Activated naive CD4-positive, alpha-beta T cell treated with anti-CD3 and anti-CD28 coated beads, Interleukin-2, amount 50 U/mL, for 16 hours (primary cell): Measurements from ENCODE around the gene RFLNA.

Experiments used
- DNase-seq: peaks from one replicate; pipeline ENCODE4 v3.0.0-alpha.2; 2020

The RFLNA gene, protein sequence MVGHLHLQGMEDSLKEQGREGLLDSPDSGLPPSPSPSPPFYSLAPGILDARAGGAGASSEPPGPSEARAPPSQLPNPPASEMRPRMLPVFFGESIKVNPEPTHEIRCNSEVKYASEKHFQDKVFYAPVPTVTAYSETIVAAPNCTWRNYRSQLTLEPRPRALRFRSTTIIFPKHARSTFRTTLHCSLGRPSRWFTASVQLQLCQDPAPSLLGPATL

DNA sequence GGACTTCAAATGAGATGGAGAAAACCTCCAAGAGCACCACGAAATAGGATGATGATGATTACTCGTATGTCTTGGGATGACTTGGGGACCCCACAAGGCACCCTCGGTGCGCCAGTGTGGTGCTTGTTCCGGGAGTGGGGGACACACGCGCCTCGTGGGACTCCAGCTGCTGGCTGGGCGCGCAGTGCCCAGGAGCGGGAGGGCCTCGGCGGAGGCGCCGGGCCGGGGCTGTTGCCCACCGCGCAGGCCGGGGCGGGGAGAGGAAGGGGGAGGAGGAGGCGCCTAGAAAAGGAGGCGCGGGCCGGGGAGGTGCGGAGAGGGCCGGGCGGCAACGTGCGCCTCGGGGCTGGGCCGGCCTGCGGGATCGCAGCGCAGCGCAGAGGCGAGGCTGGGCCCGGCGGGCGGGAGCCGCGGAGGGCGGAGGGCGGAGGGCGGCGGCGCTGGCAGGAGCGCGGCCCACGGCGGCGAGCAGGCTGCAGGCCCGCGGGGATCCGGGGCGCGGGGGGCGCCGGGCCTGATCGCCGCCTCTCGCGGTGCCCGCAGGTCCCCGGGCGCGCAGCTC is at the start of gene RFLNA:
Gene RFLNA, plus strand, starts transcription at position 314 of the 562 bp plus-strand sequence. CDS start 337 bp downstream, outside the sequence.
- DNase-seq: no peak

DNA sequence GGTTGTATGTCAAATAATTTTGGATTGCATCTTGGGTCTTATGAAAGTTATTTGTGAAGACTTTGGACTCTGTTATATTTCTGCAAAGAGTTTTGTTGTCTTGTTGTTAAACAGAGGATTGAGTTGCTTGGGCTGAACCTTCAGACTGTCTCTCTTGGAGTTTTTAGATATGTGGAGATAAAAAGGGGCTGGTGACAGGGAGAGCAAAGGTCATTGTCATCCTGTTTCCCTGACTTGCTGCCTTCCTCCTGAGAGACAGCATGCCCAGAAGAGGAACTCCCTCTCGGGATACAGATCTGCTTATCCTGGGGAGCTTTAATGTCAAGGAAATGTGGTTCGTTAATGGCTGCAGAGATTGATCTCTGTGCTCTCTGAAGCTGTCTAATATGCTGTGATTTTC is 47.6 kb upstream of the RFLNA start:
- DNase-seq: no peak

DNA sequence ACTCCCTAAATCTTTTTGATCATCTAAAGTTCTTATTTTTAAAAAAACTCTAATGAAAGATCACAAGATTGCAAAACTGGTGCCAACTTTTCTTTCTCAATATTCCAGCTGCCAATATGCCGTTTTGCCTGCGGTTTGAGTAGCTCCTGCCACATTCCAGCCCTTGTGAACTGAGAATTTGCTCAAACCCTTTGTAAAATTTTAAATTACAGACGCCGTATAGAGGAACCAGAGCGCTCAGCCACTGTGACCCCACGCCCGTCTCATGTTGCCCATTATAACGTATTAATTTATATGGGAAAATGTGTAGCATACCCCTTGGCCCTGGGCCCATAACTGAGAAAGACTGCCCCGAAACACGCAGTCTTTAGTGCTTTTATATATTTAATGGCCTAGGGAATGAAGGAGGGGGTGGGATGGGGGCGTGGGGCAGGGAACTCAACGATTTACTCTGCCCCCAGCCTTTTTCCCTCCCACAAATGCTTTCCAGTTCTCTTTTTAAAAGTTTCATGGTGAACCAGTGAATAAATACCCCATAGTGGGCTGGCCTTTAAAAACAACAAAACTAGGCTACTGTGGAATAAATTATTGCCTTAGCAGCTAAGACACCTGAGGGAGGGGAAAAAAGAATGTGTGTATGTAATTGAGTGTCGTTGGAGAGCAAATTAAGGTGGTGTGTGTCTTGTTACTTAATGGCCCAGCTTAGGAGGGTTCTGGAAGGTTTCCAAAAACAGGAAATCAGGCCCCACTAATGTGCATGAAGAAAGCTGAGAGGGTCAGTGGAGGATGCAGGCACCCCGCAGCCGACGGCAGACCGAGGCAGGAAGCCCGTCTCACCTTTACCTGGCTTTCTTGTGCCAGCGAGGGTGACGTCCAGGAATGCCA is 45.7 kb upstream of the RFLNA start:
- DNase-seq: no peak

DNA sequence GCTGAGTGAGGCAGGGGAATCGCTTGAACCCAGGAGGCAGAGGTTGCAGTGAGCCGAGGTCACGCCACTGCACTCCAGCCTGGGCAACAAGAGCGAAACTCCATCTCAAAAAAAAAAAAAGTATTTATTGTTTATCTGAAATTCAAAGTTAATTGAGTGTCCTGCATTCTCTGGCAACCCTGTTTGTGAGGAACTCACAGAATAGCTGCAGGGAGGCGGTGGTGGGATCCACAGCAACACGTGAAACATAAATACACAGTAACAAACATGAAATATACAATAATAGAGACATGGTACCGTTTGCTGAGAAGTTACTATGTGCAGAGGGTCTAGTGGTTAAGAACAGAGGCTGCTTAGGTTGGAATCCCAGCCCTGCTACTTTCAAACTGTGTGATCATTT is 43.7 kb upstream of the RFLNA start:
- DNase-seq: no peak

DNA sequence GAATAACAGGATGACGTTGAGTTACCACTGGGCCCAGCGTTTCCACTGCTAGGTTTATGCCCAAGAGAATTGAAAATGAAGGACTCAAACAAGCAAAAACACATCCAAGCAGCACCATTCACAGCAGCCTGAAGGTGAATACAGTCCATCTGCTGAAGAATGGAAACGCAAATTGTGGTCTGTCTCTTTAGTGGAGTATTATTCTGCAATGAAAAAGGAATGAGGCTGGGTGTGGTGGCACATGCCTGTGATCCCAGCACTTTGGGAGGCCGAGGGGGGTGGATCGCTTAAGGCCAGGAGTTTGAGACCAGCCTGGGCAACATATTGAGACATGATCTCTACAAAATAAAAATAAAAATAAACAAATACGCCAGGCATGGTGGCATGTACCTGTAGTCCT is 41.9 kb upstream of the RFLNA start:
- DNase-seq: no peak

DNA sequence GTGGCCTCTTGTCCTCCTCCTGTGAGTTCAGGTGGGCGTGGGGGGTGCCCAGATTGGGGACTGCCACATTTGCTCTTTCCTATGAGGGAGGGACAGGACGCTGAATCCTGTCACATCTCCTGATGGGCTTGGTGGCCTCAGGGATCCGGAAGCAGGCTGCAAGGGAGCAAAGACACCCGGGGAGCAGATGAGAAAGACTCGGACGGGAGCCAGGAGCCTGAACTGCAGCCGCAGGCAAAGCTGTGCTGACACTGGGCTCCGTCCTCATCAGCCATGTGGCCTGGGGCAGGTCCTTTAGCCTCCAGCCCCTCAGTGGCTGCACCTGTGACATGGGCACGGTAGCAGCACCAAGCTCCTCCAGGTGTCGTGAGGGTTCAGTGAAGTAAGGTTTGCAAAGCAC is 40.8 kb upstream of the RFLNA start:
- DNase-seq: no peak

DNA sequence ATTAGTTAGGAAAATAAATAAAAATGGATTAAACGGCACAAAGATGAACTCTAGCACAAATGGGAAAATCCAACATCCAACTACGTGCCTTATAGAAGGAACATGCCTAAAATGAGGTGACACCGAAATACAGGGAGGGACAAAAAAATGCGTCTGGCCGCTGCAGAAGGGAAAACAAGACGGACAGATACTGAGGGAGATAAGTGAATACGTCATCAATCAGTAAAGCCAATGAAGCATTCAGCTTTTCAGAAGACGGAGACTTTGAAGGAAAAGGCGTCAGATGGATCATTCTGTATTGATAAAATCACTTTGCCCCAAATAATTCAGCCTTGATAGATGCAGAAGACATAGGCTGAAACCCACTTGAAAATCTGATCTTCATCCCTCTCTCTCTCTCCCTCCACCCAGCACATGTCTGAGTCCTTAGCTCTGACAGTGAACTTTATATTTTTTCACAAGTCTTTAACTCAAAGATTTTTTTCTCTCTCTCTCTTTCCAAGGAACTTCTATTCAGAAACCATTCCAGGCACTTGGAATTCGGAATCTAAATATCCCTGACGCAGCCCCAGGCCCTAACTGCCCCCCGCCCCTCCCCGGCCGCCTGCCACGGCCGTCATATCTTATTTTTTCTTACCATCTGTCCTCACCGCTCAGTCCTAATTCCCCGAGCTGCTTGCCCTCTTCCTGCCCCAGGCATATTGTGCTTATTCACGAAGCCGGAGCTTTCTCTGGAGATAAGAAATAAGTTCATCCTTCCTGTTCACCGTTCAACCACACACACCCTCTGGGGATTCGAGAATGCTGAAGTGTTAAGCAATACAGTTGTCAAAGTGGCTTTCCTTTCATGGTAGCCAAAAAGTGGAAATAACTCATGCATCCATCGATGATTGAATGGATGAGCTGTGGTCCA is 35.5 kb upstream of the RFLNA start:
- DNase-seq: no peak

DNA sequence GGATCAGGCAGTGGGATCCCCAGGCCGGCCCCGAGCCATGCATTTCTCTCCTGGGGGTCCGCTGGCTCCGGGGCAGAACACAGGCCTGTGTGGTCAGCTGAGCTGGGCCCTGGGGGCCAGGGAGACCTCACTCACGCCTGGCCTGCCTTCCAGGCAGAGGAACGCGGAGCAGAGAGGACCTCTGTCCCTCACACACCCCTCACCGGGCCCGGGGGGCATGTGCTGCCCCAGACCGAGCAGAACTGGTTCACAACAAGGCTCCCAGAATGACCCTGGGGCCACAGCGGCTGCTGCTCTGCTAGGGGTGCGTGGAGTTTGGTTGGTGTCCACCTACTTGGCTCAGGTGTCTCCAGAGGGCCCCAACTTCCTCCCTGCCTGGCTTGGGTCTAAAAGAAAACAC is 33.0 kb upstream of the RFLNA start:
- DNase-seq: no peak

DNA sequence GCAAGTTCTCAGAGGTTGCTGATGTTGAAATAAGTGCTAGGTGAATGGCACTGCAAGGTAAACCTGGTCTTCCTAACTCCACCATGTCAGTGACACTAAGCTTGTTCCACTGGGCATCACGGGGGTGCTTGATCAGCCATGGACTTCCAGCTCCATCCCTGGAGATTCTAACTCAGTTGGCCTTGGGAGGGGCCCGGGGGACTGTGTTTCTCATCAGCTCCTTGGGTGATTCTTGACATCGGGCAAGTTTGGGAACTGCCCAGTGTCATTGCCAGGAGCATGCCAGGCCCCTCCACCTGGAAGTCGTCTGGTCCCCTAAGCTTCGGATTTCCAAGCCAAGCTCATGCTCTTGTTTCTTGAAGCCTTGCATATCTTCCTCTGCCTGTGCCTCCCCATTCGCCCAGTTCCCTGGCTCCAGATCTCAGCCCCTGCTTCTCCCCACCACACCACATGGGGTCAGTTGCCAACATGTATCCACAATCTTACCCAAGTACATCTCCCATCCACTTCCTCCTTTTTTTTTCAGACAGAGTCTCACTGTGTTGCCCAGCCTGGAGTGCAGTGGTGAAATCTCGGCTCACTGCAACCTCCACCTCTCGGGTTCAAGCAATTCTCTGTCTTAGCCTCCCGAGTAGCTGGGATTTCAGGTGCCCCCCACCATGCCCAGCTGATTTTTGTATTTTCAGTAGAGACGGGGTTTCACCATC is 30.7 kb upstream of the RFLNA start:
- DNase-seq: no peak

DNA sequence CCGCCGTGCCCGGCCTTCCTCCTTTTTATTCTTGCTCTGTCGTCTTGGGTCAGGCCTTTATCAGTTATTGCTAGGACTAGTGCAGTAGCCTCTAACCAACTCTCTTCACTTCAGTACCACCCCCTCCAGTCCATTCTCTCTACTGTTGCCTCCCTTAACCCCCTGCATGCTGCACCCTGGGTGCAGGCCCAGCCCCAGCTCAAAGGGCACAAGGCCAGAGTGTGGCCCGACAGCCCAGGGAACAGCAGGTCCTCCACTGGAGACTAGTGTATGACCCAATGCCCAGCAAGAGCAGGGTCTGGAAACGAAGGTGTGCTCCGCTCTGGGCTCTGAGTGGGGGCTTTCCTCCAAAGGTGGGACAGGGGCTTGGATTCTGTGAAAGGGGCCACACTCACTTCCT is 30.0 kb upstream of the RFLNA start:
- no peak for DNase-seq

DNA sequence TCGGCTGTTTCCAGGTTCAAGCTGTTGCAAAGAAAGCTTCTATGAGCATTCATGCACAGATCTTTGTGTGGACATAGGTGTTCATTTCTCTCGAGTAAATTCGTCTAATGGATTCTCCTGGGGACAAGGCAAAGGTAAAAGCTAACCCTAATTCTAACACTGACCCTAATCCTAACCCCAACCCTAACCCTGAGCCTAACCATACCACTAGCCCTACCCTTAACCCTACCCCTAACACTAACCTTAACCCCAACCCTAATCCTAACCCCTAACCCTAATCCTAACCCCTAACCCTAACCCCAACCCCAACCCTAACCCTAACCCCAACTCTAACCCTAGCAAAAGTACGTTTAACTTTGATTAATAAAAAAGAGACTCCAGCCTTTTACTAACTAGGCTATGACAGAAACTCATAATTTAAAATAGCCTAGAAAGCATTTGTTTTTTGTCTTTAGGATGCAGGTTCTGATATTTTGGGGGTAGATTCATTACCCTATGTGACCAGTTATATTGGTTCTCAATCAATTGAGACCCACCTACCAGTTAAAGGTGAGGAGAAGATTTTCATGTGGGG is 27.6 kb upstream of the RFLNA start:
- no peak for DNase-seq

DNA sequence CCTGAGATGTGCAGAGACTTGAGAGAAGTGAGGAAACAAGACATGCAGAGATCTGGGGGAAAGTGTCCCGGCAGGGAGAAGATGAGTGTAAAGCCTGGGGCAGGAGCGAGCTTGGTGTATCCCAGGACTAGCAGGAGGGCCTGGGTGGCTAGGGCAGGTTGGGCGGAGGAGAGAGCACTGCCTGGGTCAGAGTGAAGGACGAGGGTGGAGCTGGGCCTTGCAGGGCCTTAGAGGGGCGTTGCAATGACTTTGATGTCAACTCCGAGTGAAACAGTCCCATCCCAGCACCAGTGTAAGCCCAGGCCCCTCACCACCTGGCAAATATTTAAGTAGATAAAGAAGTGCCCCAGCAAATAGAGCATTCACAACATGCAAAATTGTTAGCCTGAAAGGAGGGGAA is 24.2 kb upstream of the RFLNA start:
- DNase-seq: no peak

DNA sequence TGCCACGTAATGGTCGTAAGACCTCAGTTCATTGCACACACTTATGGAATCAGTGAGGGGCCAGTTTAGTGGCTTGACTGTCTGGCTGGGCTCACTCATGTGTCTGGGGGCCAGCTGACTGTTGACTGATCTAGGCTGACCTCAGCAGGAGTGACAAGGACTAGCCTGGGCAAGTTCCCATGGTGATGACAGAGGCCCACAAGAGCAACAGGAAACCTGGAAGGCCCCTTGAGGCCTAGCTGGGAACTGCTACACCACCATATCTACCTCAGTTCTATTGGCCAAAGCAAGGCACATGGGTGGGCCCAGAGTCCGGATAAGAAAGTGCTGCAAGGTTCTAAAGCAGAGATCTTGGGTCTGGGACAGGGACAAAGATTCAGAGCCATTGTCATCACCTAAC is 21.3 kb upstream of the RFLNA start:
- DNase-seq: no peak

DNA sequence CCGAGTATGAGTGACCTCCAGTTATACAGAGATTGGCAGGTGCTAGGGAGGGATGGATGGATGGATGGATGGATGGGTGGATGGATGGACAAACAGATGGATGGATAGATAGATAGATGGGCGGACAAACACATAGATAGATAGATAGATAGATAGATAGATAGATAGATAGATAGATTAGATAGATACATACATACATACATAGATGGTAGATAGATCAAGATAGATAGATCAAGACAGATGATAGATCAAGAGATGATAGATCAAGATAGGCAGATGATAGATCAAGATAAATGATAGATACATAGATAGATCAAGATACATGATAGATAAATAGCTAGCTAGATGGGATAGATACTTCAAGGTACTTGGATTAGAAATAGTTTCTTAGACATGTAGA is 18.6 kb upstream of the RFLNA start:
- DNase-seq: no peak

DNA sequence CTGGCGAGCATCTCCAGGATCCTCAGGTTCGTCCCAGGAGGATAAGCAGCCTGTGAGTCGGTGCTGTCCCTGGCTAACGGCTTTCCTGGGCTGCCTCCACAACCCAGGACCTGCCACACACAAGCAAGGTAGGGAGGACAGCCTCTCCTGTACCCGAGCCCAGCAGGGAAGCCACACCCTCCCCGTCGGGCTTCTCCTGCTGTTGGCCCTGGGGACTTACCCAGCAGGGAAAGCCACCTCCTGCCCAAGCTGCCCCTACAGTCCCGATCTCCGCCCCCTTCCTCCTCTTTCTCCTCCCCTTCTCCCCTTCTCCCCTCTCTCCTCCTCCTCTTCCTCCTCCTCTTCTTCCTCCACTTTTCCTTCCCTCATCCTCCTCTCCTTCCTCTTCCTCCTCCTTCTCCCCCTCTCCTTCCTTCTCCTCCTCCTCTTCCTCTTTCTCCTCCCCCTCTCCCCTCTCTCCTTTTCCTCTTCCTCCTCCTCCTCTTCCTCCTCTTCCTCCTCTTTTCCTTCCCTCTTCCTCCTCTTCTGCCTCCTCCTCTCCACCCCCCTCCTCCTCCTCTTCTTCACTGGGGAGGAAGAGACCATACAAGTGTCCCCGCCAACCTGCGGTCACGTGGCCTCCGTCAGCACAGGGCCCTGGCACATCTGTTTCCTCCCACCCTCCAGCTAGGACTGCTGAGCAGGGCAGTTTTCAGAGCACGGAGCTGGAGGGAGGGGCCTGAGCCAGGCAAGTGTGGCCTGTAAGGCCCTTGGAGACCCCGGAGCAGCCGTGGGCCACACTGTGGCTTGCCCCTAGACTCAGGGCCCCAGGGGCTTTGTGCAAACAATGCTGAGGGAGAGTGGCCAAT is 17.3 kb upstream of the RFLNA start:
- DNase-seq: no peak

DNA sequence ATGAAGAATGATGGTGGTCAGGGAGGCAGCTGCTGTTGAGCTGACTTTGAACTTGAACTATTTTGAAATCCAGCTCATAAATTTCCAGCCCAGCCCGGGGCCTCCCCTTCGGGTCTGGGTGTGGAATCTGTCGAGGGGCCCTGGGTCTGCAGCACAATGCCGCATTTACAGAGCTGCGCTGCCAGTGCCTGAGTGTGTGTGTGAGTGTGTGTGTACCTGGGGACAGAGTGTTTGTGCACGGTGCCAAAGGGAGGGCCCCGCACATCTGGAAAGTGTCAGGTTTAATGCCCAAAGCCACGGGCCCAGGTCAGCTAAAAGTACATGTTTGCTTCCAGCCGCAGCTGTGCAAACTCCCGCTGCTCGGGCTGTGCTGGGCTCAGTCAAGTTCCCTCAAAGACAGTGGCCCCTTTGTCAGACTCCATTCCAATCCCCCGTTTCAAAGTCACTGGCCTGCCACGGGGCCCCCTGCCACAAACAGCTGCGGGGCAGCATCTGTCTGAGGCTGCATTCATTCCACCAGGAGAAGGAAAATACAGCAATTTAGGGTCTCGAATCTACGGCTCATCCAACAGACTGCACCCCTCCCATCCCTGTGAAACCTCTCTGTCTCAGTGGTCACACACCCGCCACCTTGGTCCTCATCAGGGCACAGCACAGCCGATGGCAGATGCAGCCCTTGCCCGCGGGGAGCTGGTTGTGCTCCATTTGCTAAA is 16.3 kb upstream of the RFLNA start:
- DNase-seq: no peak

DNA sequence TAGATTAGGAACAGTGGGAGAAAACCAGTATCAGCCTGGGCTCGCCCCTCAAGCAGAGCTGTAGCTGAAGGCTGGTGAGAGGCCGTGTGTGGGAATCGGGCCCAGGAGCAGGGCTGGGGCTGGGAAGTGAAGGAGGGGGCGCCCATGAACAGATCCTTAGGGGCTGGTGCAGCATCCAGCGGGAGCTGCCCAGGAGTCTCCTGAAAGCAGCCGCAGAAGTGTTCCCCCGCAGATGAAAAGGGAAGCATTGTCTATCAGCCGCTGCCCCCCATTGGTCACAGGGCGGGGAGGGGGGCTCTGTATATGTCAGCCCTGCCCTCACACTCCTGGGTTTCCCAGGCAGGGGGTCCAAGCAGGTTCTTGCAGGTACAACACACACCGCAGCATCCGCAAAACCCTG is 15.6 kb upstream of the RFLNA start:
- DNase-seq: no peak

DNA sequence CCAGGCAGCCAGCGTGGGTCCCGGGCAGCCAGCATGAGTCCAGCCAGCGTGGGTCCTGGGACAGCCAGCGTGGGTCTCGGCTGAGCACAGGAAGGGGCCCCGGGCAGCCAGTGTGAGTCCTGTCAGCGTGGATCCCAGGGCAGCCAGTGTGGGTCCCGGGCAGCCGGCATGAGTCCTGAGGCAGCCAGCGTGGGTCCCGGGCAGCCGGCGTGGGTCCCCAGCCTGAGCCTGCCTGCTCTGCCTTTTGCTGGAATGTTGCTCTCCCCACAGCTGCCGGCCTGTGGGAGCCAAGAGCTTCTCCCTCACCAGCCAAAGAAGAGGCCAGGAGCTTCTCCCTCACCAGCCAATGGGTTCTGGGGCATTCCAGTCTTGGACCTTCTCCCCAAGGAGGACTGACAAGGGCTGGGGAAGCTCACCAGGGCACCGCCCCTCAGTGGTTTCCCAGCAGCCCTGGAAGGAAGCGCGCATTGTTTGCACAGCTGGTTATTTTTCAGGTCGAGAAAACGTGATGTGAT is 15.0 kb upstream of the RFLNA start:
- no peak for DNase-seq

DNA sequence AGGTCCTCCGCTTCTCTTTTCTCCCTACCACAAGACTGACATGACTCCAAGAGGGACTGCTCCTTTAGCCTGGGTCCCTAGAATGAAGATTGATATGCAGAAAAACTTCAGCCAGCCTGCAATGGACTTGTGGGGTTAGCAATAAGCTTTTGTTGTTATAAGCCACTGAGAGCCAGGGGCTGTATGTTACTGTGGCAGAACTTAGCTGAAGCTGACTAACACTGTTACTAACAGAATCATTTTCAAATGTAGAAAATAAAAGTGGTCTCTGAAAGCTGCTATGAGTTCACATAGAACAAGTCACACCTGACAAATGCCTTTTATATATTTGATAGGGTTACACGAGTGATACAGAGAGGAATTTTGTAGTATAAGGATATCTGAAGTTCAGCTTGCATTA is 13.6 kb upstream of the RFLNA start:
- DNase-seq: no peak

DNA sequence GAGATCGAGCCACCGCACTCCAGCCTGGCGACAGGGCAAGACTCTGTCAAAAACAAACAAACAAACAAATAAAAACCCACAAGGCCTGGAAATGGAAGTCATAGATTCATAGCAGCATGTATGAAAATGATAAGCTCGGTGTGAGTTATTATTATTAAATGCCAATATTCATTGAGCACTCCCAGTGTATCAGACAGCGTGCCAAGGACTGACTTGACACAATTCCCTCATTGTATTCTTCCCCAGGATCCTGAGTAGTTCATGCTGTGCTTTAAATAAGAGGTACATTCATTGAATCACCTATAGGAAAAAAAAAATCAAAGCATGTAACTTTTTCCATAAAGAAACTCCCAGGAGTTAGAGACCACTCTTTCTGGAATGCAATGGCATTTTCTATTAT is 12.6 kb upstream of the RFLNA start:
- DNase-seq: no peak
